VCaP (cell line): Measurements from ENCODE around the gene LRRC56.

ENCODE experiments used
- H3K27ac ChIP-seq: fragments of 450-650 bp; 2 replicates; pipeline ENCODE4 v1.5.1; 2017
- CTCF ChIP-seq: fragments of 450-650 bp; conservative IDR thresholded peaks from 2 replicates; pipeline ENCODE4 v1.5.1; 2017; ENCODE audit warnings: mild to moderate bottlenecking, moderate library complexity

Gene LRRC56

GRCh38 chr11:574632-575312 lies 37.4 kb downstream of the LRRC56 start:
- H3K27ac ChIP-seq, result peak overlapping the region; percentile 95
- TF ChIP-seq CTCF, result no peak

- H3K27ac ChIP-seq, result peak overlapping the region; percentile 95
- TF ChIP-seq CTCF, result no peak
These were observed 38.1 kb downstream of the LRRC56 start for GRCh38 chr11:575313-575995.

GRCh38 chr11:575996-576768 lies 38.9 kb downstream of the LRRC56 start, which contains the start of gene PHRF1:
Gene PHRF1, plus strand, starts transcription at chr11:576470. Its CDS starts 5,043 bp downstream, at chr11:581513.
- TF ChIP-seq CTCF, result no peak
- H3K27ac ChIP-seq, result peak within 1 kb of the TSS; percentile 95

- H3K27ac ChIP-seq, result peak overlapping the region; percentile 95
- no peak for TF ChIP-seq CTCF
These were observed 39.7 kb downstream of the LRRC56 start for GRCh38 chr11:576811-577610.

GRCh38 chr11:577611-577894 lies 40.2 kb downstream of the LRRC56 start:
- no peak for TF ChIP-seq CTCF
- H3K27ac ChIP-seq, result peak overlapping the region; percentile 95

- peak overlapping the region; percentile 95; the same call in 1 of the 2 replicates for H3K27ac ChIP-seq
- no peak for TF ChIP-seq CTCF
These were observed 41.1 kb downstream of the LRRC56 start for GRCh38 chr11:578276-579035.
